Testis (tissue), 2 donors: ENCODE measurements around the gene GRM2.

Source experiments
- CTCF ChIP-seq, 3 experiments: fragments of 450-650 bp in 2 of 3; fragments of 200-600 bp in 1 of 3; sonication (generic) in 1 of 3; IDR thresholded peaks; one replicate each; pipeline ENCODE4 v1.5.1; 2016 to 2019; ENCODE audit warnings: antibody characterized with exemption in 3 of 3, mild to moderate bottlenecking in 2 of 3, moderate library complexity in 1 of 3
- POLR2A ChIP-seq: fragments of 450-650 bp; IDR thresholded peaks from one replicate; pipeline ENCODE4 v1.6.1; 2017; ENCODE audit warnings: antibody characterized with exemption, mild to moderate bottlenecking, moderate library complexity

- TF ChIP-seq CTCF (IDR thresholded peaks at IDR 0.05) (no peak), POLR2A (no peak)
These were observed 21.7 kb upstream of the GRM2 start for GRCh38 chr3:51684971-51685751.
